Gastroesophageal sphincter (tissue), 3 donors: ENCODE results near the gene EFR3B.
"Not testable (repeated sequence)": the region's sequence is repeated elsewhere in the genome, so short reads cannot be mapped to it uniquely, and the experiment has no call there.

Experiments used
- CTCF ChIP-seq, 4 experiments: fragments of 200-600 bp in 2 of 4; fragments of 450-650 bp in 2 of 4; sonication (generic) in 1 of 4; IDR thresholded peaks; one replicate each; pipeline ENCODE4 v1.5.1; 2017 to 2019; ENCODE audit warnings: antibody characterized with exemption in 4 of 4, mild to moderate bottlenecking in 2 of 4, moderate library complexity in 2 of 4
- EP300 ChIP-seq: sonication (generic); formaldehyde crosslinking; IDR thresholded peaks from one replicate; pipeline ENCODE4 v1.6.1; 2017; ENCODE audit warnings: antibody characterized with exemption, mild to moderate bottlenecking
- POLR2A ChIP-seq, 2 donors: fragments of 450-650 bp; IDR thresholded peaks; one replicate each; pipeline ENCODE4 v1.6.1; 2017; ENCODE audit warnings: antibody characterized with exemption in 2 of 2, mild to moderate bottlenecking in 2 of 2, moderate library complexity in 1 of 2

GRCh38 chr2:25127071-25127470, 85.2 kb downstream of the EFR3B start:
- TF ChIP-seq POLR2A (IDR thresholded peaks at IDR 0.05); CTCF (IDR thresholded peaks at IDR 0.05); EP300: not testable (repeated sequence)
